ENCODE results near the gene HRH1.

DNA sequence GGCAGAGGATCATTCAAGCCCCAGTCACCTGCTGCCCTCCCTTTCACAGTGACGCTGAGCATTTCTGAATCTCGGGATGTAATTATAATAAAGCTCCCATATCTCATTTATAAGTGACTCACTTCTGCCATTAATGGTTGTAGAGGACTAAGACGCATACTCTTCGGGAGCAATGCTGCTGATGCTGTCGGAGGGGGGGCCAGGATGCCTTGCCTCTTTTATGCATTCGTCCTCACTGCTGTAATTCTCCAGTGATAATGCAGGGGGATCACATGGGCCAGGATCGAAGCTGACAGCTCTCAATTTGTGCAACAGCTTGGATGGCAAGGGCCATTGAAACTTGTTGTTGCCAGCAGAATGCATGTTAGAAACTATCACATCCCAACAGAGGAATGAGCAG is 3.1 kb downstream of the HRH1 start:
- TF ChIP-seq CTCF (IDR thresholded peaks at IDR 0.05) (no peak), POLR2A (IDR thresholded peaks at IDR 0.05) (no peak)
